ENCODE results near the gene EAPP. TPM values are rescaled to one million over a fixed set of nuclear protein-coding genes. Genes with fewer than 3 reads are reported as not detected.

The EAPP gene
- total and polyA plus RNA-seq, 2 of the 13 experiments (the other 11 are each of a cell fraction or from before 2014, with no cell fraction given): 68.7 to 110 TPM

DNA sequence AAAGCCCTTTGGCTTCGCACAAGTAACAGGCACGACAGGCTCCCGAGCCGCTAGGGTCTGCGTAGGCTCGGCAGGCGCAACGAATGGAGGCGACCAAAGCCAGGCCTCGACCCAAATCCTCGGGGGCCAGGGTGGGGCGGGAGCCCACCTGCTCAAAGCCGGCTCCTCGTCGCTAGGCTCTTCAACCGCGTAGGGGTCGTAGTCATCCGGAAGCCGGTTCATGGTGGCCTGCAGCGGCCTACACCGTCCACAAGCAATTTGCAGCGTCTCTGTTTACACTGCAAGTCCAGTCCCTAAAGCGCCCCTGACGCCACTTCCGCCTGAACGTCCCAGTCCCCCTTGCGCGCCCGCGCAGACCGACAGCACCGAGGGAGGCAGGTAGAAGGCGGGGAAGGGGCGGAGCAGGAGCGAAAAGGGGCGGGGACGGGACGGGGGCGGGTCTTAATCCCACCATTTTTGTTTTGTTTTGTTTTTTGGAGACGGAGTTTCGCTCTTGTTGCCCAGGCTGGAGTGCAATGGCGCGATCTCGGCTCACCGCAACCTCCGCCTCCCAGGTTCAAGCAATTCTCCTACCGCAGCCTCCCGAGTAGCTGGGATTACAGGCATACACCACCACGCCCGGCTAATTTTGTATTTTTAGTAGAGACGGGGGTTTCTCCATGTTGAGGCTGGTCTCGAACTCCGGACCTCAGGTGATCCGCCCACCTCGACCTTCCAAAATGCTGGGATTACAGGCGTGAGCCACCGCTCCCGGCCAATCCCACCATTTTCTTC lies at the start of gene EAPP (continued):
- TF ChIP-seq NFRKB (IDR thresholded peaks at IDR 0.05) (peak; percentile 87), TAF15 (IDR thresholded peaks at IDR 0.05; ENCODE audit: low read depth, low read length, poor library complexity, severe bottlenecking) (peak; percentile 92), ZNF543 (CRISPR knock-in tag; IDR thresholded peaks at IDR 0.05) (peak; percentile 99), HNRNPH1 (optimal IDR thresholded peaks at IDR 0.05; ENCODE audit: low read depth, low read length) (no peak), ATF1 (CRISPR knock-in tag; IDR thresholded peaks at IDR 0.05) (peak; percentile 88), ZNF224 (CRISPR knock-in tag; IDR thresholded peaks at IDR 0.05) (peak; percentile 96), NR2C2 (CRISPR knock-in tag; IDR thresholded peaks at IDR 0.05; ENCODE audit: borderline replicate concordance) (peak; percentile 90), ATF2 (CRISPR knock-in tag; IDR thresholded peaks at IDR 0.05) (peak; percentile 98), MEIS2 (CRISPR knock-in tag; IDR thresholded peaks at IDR 0.05) (peak; percentile 98), MYNN (CRISPR knock-in tag; IDR thresholded peaks at IDR 0.05; ENCODE audit: low read depth) (peak; percentile 98), POLR2G (IDR thresholded peaks at IDR 0.05; ENCODE audit: low read depth, low read length) (peak; percentile 100), ZFYVE20 (CRISPR knock-in tag; IDR thresholded peaks at IDR 0.05; ENCODE audit: borderline replicate concordance, low read depth) (0 out of 2 replicates have a peak, but pooled peaks have one; percentile 69)
- TF ChIP-seq, protein P1, sequence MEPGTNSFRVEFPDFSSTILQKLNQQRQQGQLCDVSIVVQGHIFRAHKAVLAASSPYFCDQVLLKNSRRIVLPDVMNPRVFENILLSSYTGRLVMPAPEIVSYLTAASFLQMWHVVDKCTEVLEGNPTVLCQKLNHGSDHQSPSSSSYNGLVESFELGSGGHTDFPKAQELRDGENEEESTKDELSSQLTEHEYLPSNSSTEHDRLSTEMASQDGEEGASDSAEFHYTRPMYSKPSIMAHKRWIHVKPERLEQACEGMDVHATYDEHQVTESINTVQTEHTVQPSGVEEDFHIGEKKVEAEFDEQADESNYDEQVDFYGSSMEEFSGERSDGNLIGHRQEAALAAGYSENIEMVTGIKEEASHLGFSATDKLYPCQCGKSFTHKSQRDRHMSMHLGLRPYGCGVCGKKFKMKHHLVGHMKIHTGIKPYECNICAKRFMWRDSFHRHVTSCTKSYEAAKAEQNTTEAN (CRISPR knock-in tag; conservative IDR thresholded peaks at IDR 0.05): peak; percentile 91
- TF ChIP-seq, protein P2, sequence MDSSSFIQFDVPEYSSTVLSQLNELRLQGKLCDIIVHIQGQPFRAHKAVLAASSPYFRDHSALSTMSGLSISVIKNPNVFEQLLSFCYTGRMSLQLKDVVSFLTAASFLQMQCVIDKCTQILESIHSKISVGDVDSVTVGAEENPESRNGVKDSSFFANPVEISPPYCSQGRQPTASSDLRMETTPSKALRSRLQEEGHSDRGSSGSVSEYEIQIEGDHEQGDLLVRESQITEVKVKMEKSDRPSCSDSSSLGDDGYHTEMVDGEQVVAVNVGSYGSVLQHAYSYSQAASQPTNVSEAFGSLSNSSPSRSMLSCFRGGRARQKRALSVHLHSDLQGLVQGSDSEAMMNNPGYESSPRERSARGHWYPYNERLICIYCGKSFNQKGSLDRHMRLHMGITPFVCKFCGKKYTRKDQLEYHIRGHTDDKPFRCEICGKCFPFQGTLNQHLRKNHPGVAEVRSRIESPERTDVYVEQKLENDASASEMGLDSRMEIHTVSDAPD (CRISPR knock-in tag; IDR thresholded peaks at IDR 0.05): no peak
- TF ChIP-seq, protein P3, sequence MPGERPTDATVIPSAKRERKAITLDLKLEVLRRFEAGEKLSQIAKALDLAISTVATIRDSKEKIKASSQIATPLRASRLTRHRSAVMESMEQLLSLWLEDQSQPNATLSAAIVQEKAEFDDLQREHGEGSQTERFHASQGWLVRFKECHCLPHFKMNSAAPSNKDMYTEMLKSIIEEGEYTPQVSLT (CRISPR knock-in tag; IDR thresholded peaks at IDR 0.05; ENCODE audit: borderline replicate concordance, low read depth): no peak; the same call in 1 of the 2 replicates
